ENCODE results near the gene PRUNE1. TPM values are rescaled to one million over a fixed set of nuclear protein-coding genes. Genes with fewer than 3 reads are reported as not detected.

The PRUNE1 gene
- total RNA-seq, 2 experiments from 2014 or later, result 13.8 to 16.6 TPM

- Mint-ChIP-seq H3K36me3 (ENCODE audit: low read depth) (peaks cover 34% of the 10 kb centered on the region), H3K4me1 (peaks cover 35% of the 10 kb centered on the region), H3K4me3 (no peak overlapping the region), H3K27ac (no peak overlapping the region), H3K9me3 (no peaks in the 10 kb centered on the region), H3K27me3 (no peaks in the 10 kb centered on the region)
- ChIA-PET POLR2A (interaction anchor here (1.2 to 1.9 kb wide), 4 partner anchors 12 to 41 kb away, joined by 3 to 6 read pairs (median 4); no protein-coding TSS in a partner anchor), CTCF (interaction anchor here (0.6 to 7.7 kb wide), 4 partner anchors 19 to 155 kb away, joined by 3 to 94 read pairs (median 4); partner anchors contain the start of gene ANXA9)
- DNase-seq, result no peak
Observed at GRCh38 chr1:151000408-151000807, 7.8 kb upstream of the PRUNE1 start.

DNA sequence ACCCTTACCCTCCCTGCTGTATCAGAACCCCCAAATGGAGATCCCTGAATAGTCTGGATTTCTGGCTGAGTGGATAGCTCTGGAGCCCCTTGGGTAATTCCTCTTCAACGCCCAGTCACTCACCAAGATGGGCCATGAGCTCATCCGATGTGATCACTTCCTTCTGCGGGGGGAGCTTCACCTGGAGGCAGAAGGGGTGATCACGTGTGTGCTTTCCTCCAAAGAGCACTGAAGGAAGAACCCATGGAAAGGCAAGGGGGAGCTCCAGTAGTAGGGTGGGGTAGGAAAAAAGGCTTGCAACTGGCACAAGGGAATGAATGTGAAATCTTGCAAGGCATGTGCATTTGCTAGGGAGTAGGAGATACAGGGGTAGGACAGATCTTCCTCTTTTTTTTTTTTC lies 6.6 kb upstream of the PRUNE1 start:
- H3K9me3 Mint-ChIP-seq, result no peaks in the 10 kb centered on the region
- CTCF ChIA-PET, result interaction anchor here (0.9 to 1.3 kb wide), 3 partner anchors 23 to 54 kb away, joined by 3 read pairs; no protein-coding TSS in a partner anchor
- H3K4me1 Mint-ChIP-seq, result peaks cover 43% of the 10 kb centered on the region
- peaks cover 34% of the 10 kb centered on the region for H3K36me3 Mint-ChIP-seq (ENCODE audit: low read depth)
- POLR2A ChIA-PET, result interaction anchor here (1.2 to 1.9 kb wide), 3 partner anchors 13 to 155 kb away, joined by 4 to 6 read pairs (median 5); partner anchors contain the start of gene TNFAIP8L2
- H3K4me3 Mint-ChIP-seq, result no peak overlapping the region
- H3K27ac Mint-ChIP-seq, result no peak overlapping the region
- H3K27me3 Mint-ChIP-seq, result no peaks in the 10 kb centered on the region
- DNase-seq, result no peak

GRCh38 chr1:151002051-151002450 lies 6.2 kb upstream of the PRUNE1 start:
- H3K9me3 Mint-ChIP-seq, result no peaks in the 10 kb centered on the region
- H3K27ac Mint-ChIP-seq, result no peak overlapping the region
- DNase-seq, result no peak
- H3K4me1 Mint-ChIP-seq, result peaks cover 47% of the 10 kb centered on the region
- H3K4me3 Mint-ChIP-seq, result no peak overlapping the region
- ChIA-PET POLR2A (interaction anchor here (1.4 to 1.9 kb wide), 3 partner anchors 28 to 279 kb away, joined by 4 to 6 read pairs (median 5); partner anchors contain the start of gene TNFAIP8L2), CTCF (interaction anchor here (0.6 to 0.9 kb wide), 2 partner anchors 54 to 69 kb away, joined by 3 read pairs; no protein-coding TSS in a partner anchor)
- H3K27me3 Mint-ChIP-seq, result no peaks in the 10 kb centered on the region
- H3K36me3 Mint-ChIP-seq (ENCODE audit: low read depth), result peaks cover 32% of the 10 kb centered on the region

GRCh38 chr1:151002611-151003010 lies 5.6 kb upstream of the PRUNE1 start:
- DNase-seq, result no peak

GRCh38 chr1:151003180-151003579 lies 5.1 kb upstream of the PRUNE1 start:
- CTCF ChIA-PET, result interaction anchor here (0.8 to 1.6 kb wide), 4 partner anchors 21 to 442 kb away, joined by 3 read pairs; partner anchors contain the start of gene C1orf56
- Mint-ChIP-seq H3K4me3 (peak overlapping the region; percentile 29), H3K27me3 (no peaks in the 10 kb centered on the region), H3K4me1 (peaks cover 59% of the 10 kb centered on the region), H3K36me3 (ENCODE audit: low read depth) (peaks cover 29% of the 10 kb centered on the region), H3K9me3 (no peaks in the 10 kb centered on the region), H3K27ac (peak overlapping the region; percentile 51)
- POLR2A ChIA-PET, result interaction anchor here (0.9 to 1.4 kb wide), 4 partner anchors 53 to 278 kb away, joined by 3 to 5 read pairs (median 4); partner anchors contain the start of genes GABPB2 and TNFAIP8L2
- DNase-seq, result no peak

More at GRCh38 chr1:151002611-151003010, 5.6 kb upstream of the PRUNE1 start:
- POLR2A ChIA-PET, result interaction anchor here (1.0 to 1.4 kb wide), 3 partner anchors 54 to 279 kb away, joined by 3 to 5 read pairs (median 4); partner anchors contain the start of gene TNFAIP8L2
- CTCF ChIA-PET, result interaction anchor here (0.6 to 0.9 kb wide), 3 partner anchors 53 to 442 kb away, joined by 3 read pairs; no protein-coding TSS in a partner anchor
- peak overlapping the region; percentile 51 for H3K27ac Mint-ChIP-seq
- peaks cover 53% of the 10 kb centered on the region for H3K4me1 Mint-ChIP-seq
- H3K4me3 Mint-ChIP-seq, result peak overlapping the region; percentile 29
- no peaks in the 10 kb centered on the region for H3K27me3 Mint-ChIP-seq
- no peaks in the 10 kb centered on the region for H3K9me3 Mint-ChIP-seq
- H3K36me3 Mint-ChIP-seq (ENCODE audit: low read depth), result peaks cover 29% of the 10 kb centered on the region

DNA sequence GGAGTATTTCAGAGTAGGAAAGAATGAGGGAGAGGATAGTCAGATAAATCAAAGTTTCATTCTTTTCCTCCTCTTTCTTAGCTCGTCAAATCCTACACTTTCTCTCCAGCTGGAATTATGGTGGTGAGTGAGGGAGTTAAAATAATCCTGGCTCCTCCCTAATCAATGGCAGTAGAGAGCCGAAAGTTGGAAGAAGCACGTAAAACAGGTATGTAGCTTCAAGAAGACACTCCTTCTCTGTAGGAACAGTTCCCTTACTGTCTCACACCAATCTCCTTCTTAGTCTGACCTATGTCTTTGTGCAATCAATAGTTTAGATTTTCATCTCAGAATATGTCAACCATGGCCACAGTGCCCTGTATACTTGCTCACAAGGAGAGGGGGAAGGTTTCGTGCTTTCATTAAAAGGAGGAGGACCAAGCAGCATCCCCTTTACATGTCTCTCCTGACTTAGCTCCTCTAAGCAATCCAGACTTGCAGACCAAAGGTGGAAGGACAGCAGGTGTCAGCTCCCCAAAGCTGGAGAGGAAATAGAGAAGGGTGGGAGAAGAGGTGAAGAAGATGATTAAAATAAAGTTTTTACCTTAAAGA lies 2.4 kb upstream of the PRUNE1 start:
- no peak for DNase-seq
- peaks cover 77% of the 10 kb centered on the region for H3K4me1 Mint-ChIP-seq
- ChIA-PET POLR2A (interaction anchor here (0.6 to 3.4 kb wide), 24 partner anchors 9 to 737 kb away, joined by 3 to 35 read pairs (median 5); partner anchors contain the start of genes CDC42SE1, CERS2, ENSA and LYSMD1), CTCF (interaction anchor here (0.5 to 3.0 kb wide), 19 partner anchors 9 to 444 kb away, joined by 3 to 56 read pairs (median 3); partner anchors contain the start of gene ANXA9)
- no peaks in the 10 kb centered on the region for H3K27me3 Mint-ChIP-seq
- peak overlapping the region; percentile 93 for H3K4me3 Mint-ChIP-seq
- peaks cover 19% of the 10 kb centered on the region for H3K36me3 Mint-ChIP-seq (ENCODE audit: low read depth)
- peak overlapping the region; percentile 83 for H3K27ac Mint-ChIP-seq
- H3K9me3 Mint-ChIP-seq, result no peaks in the 10 kb centered on the region

DNA sequence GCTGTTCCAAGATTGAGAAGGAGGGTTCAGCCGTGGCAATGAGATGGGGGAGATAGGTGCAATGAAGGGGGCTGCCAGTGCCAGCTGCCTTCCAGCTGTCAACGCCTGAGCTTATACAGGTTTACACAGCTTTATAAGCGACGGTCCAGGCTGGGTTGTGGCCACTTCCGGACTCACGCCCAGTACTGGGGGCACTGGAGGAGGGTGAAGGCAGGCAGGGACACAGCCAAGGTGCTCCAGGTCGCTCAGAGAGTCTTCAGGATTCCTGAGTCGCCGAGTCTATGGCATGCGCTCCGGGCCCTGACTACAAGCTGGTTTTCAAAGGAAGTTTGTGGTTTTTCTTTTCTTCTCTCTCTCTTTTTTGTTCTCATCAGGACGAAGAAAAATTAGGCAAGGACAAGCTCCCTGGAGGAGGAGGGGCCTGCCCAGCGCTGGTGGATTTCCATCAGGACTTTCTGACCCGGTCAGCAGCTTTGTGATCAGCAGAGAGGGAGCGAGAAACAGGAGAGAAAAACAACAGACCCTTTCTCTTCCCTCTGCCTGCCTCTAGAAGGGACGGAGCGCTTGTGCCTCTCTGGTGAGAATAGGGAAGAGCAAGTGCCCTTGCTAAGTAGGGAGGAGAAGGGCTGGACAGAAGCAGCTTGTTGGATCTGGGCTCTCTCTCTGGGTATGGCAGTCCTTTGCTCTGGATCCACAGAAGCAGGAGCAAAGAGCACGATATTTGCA lies 1.8 kb upstream of the PRUNE1 start, which contains the start of gene MINDY1:
Gene MINDY1 (minus strand): TSS at position 576 of the 726 bp plus-strand sequence. CDS start 4,285 bp downstream, outside the sequence.
- H3K36me3 Mint-ChIP-seq (ENCODE audit: low read depth), result peaks cover 14% of the 10 kb centered on the region
- DNase-seq, result peak; percentile 46
- POLR2A ChIA-PET, result interaction anchor here (0.8 to 3.4 kb wide), 28 partner anchors 10 to 737 kb away, joined by 3 to 35 read pairs (median 5); partner anchors contain the start of genes C1orf56, CDC42SE1, CERS2 and ENSA

DNA sequence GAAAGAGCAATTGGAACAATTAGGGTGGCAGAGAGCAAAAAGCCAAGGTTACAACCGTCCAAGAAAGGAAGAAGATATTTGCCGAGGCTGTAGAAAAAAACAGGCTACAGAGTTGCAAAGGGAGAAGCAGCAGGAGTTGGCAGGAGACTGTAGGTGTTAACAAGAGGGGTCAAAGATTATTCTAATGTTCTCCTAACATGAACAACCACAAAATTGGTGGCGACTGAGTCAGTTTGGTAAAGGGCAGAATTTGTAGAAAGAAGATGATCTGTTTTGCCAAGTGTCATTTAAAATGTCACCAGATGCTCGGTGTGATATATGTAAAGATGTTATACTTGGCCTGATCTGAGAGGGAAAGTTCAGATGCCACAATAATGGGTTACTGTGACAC lies 401 bp upstream of the PRUNE1 start:
- Mint-ChIP-seq H3K9me3 (no peaks in the 10 kb centered on the region), H3K36me3 (ENCODE audit: low read depth) (peaks cover 3% of the 10 kb centered on the region), H3K27me3 (no peaks in the 10 kb centered on the region), H3K4me1 (peaks cover 79% of the 10 kb centered on the region), H3K27ac (peak overlapping the region; percentile 83), H3K4me3 (peak overlapping the region; percentile 93)
- DNase-seq, result no peak
- ChIA-PET POLR2A (interaction anchor here (1.0 to 3.4 kb wide), 7 partner anchors 11 to 442 kb away, joined by 3 to 35 read pairs (median 7); partner anchors contain the start of genes C1orf56, CDC42SE1, CERS2 and MLLT11), CTCF (interaction anchor here (1.9 kb wide), 1 partner anchor 17 kb away, joined by 6 read pairs; no protein-coding TSS in a partner anchor)

More for the DNA sequence above, 1.8 kb upstream of the PRUNE1 start, which contains the start of gene MINDY1:
- Mint-ChIP-seq H3K27ac (peak within 1 kb of the TSS; percentile 83), H3K4me3 (peak within 1 kb of the TSS; percentile 93), H3K27me3 (no peaks in the 10 kb centered on the region), H3K9me3 (no peaks in the 10 kb centered on the region), H3K4me1 (peaks cover 83% of the 10 kb centered on the region)
- CTCF ChIA-PET, result interaction anchor here (0.7 to 3.0 kb wide), 18 partner anchors 10 to 334 kb away, joined by 3 to 56 read pairs (median 4); partner anchors contain the start of genes ANXA9 and GABPB2

GRCh38 chr1:151009206-151009587 lies 948 bp downstream of the PRUNE1 start:
- H3K4me3 Mint-ChIP-seq, result peak overlapping the region; percentile 93
- DNase-seq, result no peak
- peak overlapping the region; percentile 83 for H3K27ac Mint-ChIP-seq
- no peaks in the 10 kb centered on the region for H3K9me3 Mint-ChIP-seq
- CTCF ChIA-PET, result interaction anchor here (1.9 to 2.0 kb wide), 2 partner anchors 13 to 15 kb away, joined by 5 to 6 read pairs; no protein-coding TSS in a partner anchor
- H3K4me1 Mint-ChIP-seq, result peaks cover 66% of the 10 kb centered on the region
- no peaks in the 10 kb centered on the region for H3K27me3 Mint-ChIP-seq
- H3K36me3 Mint-ChIP-seq (ENCODE audit: low read depth), result peaks cover 3% of the 10 kb centered on the region
- POLR2A ChIA-PET, result interaction anchor here (0.7 to 1.9 kb wide), 4 partner anchors 15 to 61 kb away, joined by 3 to 7 read pairs (median 6); partner anchors contain the start of genes C1orf56 and GABPB2

- no peaks in the 10 kb centered on the region for H3K9me3 Mint-ChIP-seq
- CTCF ChIA-PET, result interaction anchor here (0.7 to 2.0 kb wide), 4 partner anchors 14 to 326 kb away, joined by 3 to 6 read pairs (median 4); partner anchors contain the start of gene CDC42SE1
- H3K36me3 Mint-ChIP-seq (ENCODE audit: low read depth), result peaks cover 3% of the 10 kb centered on the region
- peak overlapping the region; percentile 93 for H3K4me3 Mint-ChIP-seq
- peaks cover 62% of the 10 kb centered on the region for H3K4me1 Mint-ChIP-seq
- no peak overlapping the region for H3K27ac Mint-ChIP-seq
- DNase-seq, result no peak
- H3K27me3 Mint-ChIP-seq, result no peaks in the 10 kb centered on the region
- POLR2A ChIA-PET, result interaction anchor here (0.7 to 1.9 kb wide), 5 partner anchors 15 to 61 kb away, joined by 3 to 7 read pairs (median 4); partner anchors contain the start of genes C1orf56 and GABPB2
Observed at GRCh38 chr1:151009674-151010345, 1.6 kb downstream of the PRUNE1 start.

DNA sequence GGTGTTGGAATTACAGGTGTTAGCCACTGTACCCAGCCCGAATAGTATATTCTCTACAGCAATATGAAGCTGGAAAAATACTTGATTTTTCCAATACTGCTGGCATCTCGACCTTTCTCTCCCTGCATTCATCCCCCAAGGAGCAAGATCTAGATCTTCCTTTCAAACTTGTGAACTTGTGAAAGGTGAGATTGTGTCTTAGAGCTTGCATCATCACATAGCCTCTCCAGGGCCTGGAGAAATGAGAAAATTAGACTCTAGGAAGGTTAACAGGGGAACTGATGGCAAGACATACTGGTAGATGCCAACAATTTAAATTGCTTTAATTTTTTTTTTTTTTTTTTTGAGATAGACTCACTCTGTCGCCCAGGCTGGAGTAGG lies 2.1 kb downstream of the PRUNE1 start:
- Mint-ChIP-seq H3K27me3 (no peaks in the 10 kb centered on the region), H3K9me3 (no peaks in the 10 kb centered on the region), H3K27ac (no peak overlapping the region), H3K4me1 (peaks cover 60% of the 10 kb centered on the region), H3K36me3 (ENCODE audit: low read depth) (peaks cover 3% of the 10 kb centered on the region), H3K4me3 (no peak overlapping the region)
- POLR2A ChIA-PET, result interaction anchor here (1.4 kb wide), 1 partner anchor 36 kb away, joined by 3 read pairs; no protein-coding TSS in a partner anchor
- CTCF ChIA-PET, result interaction anchor here (0.7 to 2.0 kb wide), 3 partner anchors 14 to 326 kb away, joined by 3 to 5 read pairs (median 3); partner anchors contain the start of gene CDC42SE1
- no peak for DNase-seq
